Stimulated activated naive CD4-positive, alpha-beta T cell treated with Interleukin-2 at 50 U/mL for 16 hours (primary cell): ENCODE data around the gene ADNP2.
A peak's percentile ranks its signal among the peaks of the same experiment; 100 is the strongest.

Experiments
- DNase-seq: peaks from one replicate; lab custom pipeline; 2025; lab: John Stamatoyannopoulos, UW

ADNP2 gene

GRCh38 chr18:80108739-80109675 lies at the start of gene ADNP2:
TSS of gene ADNP2 (plus strand) at chr18:80109262. CDS start at chr18:80117543, 8,281 bp downstream.
- DNase-seq = peak; percentile 78

GRCh38 chr18:80059945-80060344 lies 49.1 kb upstream of the ADNP2 start:
- DNase-seq = no peak

- DNase-seq = no peak
Observed at GRCh38 chr18:80065705-80066104, 43.4 kb upstream of the ADNP2 start.

- no peak for DNase-seq
Observed at GRCh38 chr18:80067321-80067720, 41.7 kb upstream of the ADNP2 start.

- DNase-seq = no peak
Observed at GRCh38 chr18:80067897-80068296, 41.2 kb upstream of the ADNP2 start.

GRCh38 chr18:80068571-80069272 lies 40.3 kb upstream of the ADNP2 start:
- DNase-seq = no peak

- no peak for DNase-seq
Observed at GRCh38 chr18:80070825-80071224, 38.2 kb upstream of the ADNP2 start.

- DNase-seq = no peak
Observed at GRCh38 chr18:80074183-80074582, 34.9 kb upstream of the ADNP2 start.

GRCh38 chr18:80074697-80075096 lies 34.4 kb upstream of the ADNP2 start:
- no peak for DNase-seq

GRCh38 chr18:80075940-80076339 lies 33.1 kb upstream of the ADNP2 start:
- no peak for DNase-seq

GRCh38 chr18:80076379-80076778 lies 32.7 kb upstream of the ADNP2 start:
- DNase-seq = no peak

GRCh38 chr18:80077873-80078272 lies 31.2 kb upstream of the ADNP2 start:
- DNase-seq = no peak

GRCh38 chr18:80086281-80086680 lies 22.8 kb upstream of the ADNP2 start:
- DNase-seq = no peak

- no peak for DNase-seq
Observed at GRCh38 chr18:80088036-80088435, 21.0 kb upstream of the ADNP2 start.

- no peak for DNase-seq
Observed at GRCh38 chr18:80088823-80089222, 20.2 kb upstream of the ADNP2 start.

GRCh38 chr18:80095414-80095813 lies 13.6 kb upstream of the ADNP2 start:
- DNase-seq = no peak

- DNase-seq = no peak
Observed at GRCh38 chr18:80096032-80096565, 13.0 kb upstream of the ADNP2 start.

GRCh38 chr18:80097201-80097600 lies 11.9 kb upstream of the ADNP2 start:
- DNase-seq = no peak

GRCh38 chr18:80103231-80103630 lies 5.8 kb upstream of the ADNP2 start:
- DNase-seq = no peak

GRCh38 chr18:80104364-80104779 lies 4.7 kb upstream of the ADNP2 start:
- DNase-seq = no peak

- DNase-seq = no peak
Observed at GRCh38 chr18:80105369-80106167, 3.5 kb upstream of the ADNP2 start.

GRCh38 chr18:80106482-80107051 lies 2.5 kb upstream of the ADNP2 start:
- DNase-seq = no peak
